Skeletal muscle tissue (tissue), 4 donors: ENCODE data around the gene CNNM3. TPM values are rescaled to one million over a fixed set of nuclear protein-coding genes. Genes with fewer than 3 reads are reported as not detected.

ENCODE experiments used
- H3K27ac ChIP-seq: one replicate; pipeline ENCODE4 v1.7.0; 2013; ENCODE audit warnings: mild to moderate bottlenecking, low read depth, low read length, inconsistent platforms
- H3K27me3 ChIP-seq, 3 donors: one replicate each; pipeline ENCODE4 v1.7.0; 2013; ENCODE audit warnings: low read length in 3 of 3; ENCODE audit not compliant: control insufficient read depth in 3 of 3, insufficient read depth in 3 of 3
- H3K36me3 ChIP-seq, 3 donors: one replicate each; pipeline ENCODE4 v1.7.0; 2013; ENCODE audit warnings: low read length in 3 of 3; ENCODE audit not compliant: control insufficient read depth in 3 of 3, insufficient read depth in 3 of 3
- H3K4me1 ChIP-seq, 3 donors: one replicate each; pipeline ENCODE4 v1.7.0; 2013; ENCODE audit warnings: low read length in 3 of 3, mild to moderate bottlenecking in 3 of 3; ENCODE audit not compliant: control insufficient read depth in 3 of 3, insufficient read depth in 3 of 3
- H3K4me3 ChIP-seq, 3 donors: one replicate each; pipeline ENCODE4 v1.7.0; 2013; ENCODE audit warnings: low read length in 3 of 3
- H3K9ac ChIP-seq, 3 donors: one replicate each; pipeline ENCODE4 v1.7.0; 2013; ENCODE audit warnings: low read length in 3 of 3, mild to moderate bottlenecking in 3 of 3, moderate library complexity in 2 of 3, low read depth in 1 of 3
- H3K9me3 ChIP-seq, 3 donors: one replicate each; pipeline ENCODE4 v1.7.0; 2013; ENCODE audit warnings: low read length in 3 of 3; ENCODE audit not compliant: control insufficient read depth in 3 of 3
- total RNA-seq: library from RNA; depleted of rRNA; stranded (reverse); fragments of >200 nt; gene quantifications from one replicate; pipeline ENCODE4 v1.2.3, GENCODE V29; 2014
- donor health status: Osteomylitis.

The CNNM3 gene
- 4.2 TPM for total RNA-seq

DNA sequence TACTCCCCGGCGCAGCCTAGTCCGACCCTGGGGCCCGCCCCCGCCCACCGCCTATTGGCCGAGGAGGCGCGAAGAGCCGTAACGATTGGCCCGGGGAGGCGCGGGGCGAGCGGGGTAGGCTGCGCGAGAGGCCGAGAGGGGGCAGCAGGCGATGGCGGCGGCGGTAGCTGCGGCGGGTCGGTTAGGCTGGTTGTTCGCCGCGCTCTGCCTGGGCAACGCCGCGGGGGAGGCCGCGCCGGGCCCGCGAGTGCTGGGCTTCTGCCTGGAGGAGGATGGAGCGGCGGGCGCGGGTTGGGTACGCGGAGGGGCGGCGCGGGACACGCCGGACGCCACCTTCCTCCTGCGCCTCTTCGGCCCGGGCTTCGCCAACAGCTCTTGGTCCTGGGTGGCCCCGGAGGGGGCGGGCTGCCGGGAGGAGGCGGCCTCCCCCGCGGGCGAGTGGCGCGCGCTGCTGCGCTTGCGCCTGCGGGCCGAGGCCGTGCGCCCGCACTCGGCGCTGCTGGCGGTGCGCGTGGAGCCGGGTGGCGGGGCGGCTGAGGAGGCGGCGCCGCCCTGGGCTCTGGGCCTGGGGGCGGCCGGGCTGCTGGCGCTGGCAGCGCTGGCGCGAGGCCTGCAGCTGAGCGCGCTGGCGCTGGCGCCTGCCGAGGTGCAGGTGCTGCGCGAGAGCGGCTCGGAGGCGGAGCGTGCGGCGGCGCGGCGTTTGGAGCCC is at the start of gene CNNM3:
TSS of gene CNNM3 (plus strand) at position 142 of the 709 bp plus-strand sequence. CDS start at position 152, 10 bp downstream.
- H3K9ac ChIP-seq = peak within 1 kb of the TSS; percentile 80 to 90 (median 90)
- H3K36me3 ChIP-seq = peaks cover 10 to 16% (median 11%) of the 10 kb centered on the region in 3 donors
- peaks cover 55 to 64% (median 60%) of the 10 kb centered on the region in 3 donors for H3K4me1 ChIP-seq
- H3K9me3 ChIP-seq = no peaks in the 10 kb centered on the region
- H3K4me3 ChIP-seq = peak within 1 kb of the TSS; percentile 83 to 88 (median 87)
- no peaks in the 10 kb centered on the region for H3K27me3 ChIP-seq
- peak within 1 kb of the TSS; percentile 86 for H3K27ac ChIP-seq

DNA sequence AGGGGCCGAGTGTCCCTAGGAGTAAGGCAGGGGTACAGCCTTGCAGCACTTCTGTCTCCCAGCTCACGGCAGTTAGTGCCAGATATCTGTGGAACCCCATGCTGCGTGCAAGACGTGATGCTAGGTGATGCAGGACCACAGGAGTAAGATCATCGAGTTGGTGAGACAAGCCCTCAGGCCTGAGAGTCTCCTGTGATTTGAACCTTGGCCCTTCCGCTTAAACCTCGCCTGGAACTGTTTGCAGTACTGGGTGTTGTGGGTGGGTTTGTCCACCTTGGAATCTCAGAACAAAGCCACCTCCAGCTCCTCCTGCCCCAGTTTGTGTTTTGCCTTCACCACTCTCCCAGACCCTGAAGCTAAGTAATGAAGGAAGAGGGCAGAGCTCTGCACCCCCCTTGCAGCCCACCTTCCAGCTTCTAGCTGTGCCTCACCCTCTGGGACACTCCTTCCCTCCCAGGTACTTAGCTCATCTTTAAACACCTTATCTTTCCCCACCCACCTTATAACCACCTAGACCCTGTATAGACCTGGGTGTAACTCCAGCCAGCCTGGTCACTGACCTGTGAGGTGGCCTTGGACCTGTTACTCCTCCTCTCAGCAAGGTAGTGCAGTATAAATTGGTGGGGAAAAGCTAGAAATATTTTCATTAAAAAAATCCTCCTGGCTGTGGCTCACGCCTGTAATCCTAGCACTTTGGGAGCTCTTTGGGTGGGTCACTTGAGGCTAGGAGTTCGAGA is 48.8 kb upstream of the CNNM3 start:
- no peaks in the 10 kb centered on the region for H3K9me3 ChIP-seq
- H3K4me1 ChIP-seq = peaks cover 44 to 54% (median 46%) of the 10 kb centered on the region in 3 donors
- H3K27ac ChIP-seq = no peak overlapping the region
- no peaks in the 10 kb centered on the region for H3K27me3 ChIP-seq
- H3K36me3 ChIP-seq = no peaks in the 10 kb centered on the region
- no peak overlapping the region for H3K4me3 ChIP-seq
- H3K9ac ChIP-seq = no peak overlapping the region

DNA sequence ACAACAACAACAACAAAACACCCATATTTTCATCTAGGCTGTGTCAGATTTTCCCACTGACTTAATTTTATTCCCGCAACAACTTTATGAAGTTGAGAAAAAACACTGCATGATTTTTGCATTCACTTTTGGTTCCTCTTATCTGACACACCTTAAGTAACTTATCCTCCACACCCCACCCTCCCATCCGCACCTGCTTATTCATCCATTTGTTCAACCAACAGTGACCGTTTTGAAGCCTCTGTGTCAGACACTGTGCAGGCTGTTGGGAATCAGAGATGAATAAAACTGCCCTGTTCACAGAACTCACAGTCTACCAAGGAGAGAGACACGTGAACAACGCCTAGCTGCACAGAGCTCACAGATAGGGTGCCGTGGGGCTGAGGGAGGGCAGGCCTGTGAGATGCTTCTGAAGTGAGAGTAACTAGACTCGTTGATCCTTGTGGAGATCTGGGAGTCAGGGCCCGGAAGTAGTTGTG is 47.9 kb upstream of the CNNM3 start:
- H3K27me3 ChIP-seq = no peaks in the 10 kb centered on the region
- H3K4me1 ChIP-seq = peaks cover 42 to 54% (median 43%) of the 10 kb centered on the region in 3 donors
- H3K9me3 ChIP-seq = no peaks in the 10 kb centered on the region
- no peaks in the 10 kb centered on the region for H3K36me3 ChIP-seq
- no peak overlapping the region for H3K4me3 ChIP-seq
- H3K9ac ChIP-seq = no peak overlapping the region
- no peak overlapping the region for H3K27ac ChIP-seq

DNA sequence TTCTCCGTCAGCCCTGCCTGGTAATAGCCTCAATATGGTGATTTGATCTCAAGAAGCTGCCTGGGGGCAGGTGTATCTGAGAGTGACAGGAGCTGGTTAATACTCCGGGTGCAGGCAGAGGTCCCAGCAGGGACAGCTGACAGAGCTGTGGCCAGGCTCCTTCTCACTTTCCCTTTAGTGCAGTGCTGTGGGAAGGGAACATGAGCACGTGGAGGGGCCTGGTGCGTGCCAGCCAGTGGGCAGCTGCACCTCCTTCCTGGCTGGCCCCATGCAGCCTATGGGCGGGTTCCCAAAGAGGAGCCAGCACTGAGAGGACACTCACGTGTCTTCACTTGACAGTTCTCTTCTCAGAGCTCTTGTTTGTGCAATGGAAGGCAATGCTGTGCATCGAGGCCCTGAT is 46.3 kb upstream of the CNNM3 start:
- Histone ChIP-seq H3K27me3 (no peaks in the 10 kb centered on the region), H3K27ac (peak overlapping the region; percentile 69), H3K36me3 (no peaks in the 10 kb centered on the region), H3K9me3 (no peaks in the 10 kb centered on the region), H3K9ac (peak overlapping the region; percentile 33 to 80 (median 34)), H3K4me1 (peaks cover 28 to 50% (median 32%) of the 10 kb centered on the region in 3 donors), H3K4me3 (peak overlapping the region; percentile 31 to 77 (median 64))

DNA sequence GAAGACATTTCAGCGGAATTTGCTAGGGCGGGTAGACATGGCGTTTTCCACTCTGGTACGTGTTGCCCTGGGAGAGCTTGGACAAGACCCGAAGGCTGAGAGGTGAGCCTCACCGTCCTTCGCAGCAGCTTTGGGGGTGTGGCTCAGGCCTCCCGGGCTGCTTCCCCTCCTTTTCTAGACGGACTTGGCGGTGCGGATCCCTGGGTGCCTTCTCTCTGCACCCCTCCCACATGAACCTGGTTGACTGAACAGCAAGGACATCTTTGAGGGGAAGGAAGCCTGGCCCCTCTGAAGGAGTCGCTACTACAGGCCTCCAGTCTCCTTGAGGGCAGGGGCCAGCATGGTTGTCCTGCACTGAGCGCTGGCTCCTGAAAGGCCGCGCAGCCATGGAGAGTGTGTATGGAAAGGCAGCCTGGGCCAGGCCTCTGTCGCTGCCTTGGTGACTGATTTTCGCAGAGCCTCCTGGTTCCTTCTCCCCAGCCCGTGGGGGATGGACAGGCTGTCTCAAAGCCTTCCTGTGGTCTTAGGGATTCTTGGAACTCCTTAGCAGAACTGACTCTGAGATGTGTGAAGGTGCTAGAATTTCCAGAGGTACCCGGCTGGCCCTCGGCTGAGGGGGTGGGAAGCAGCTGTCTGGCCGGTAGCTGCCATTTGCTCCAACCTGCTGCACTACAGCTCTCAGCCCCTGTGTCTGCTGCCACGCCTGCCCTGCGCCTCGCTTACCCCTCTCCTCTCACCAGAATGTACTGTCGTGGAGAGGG is 45.4 kb upstream of the CNNM3 start:
- Histone ChIP-seq H3K36me3 (no peaks in the 10 kb centered on the region), H3K4me3 (peak overlapping the region in 2 of 3 donors; percentile 19 to 25), H3K9me3 (no peaks in the 10 kb centered on the region), H3K4me1 (peaks cover 28 to 54% (median 32%) of the 10 kb centered on the region in 3 donors), H3K27ac (peak overlapping the region; percentile 69), H3K27me3 (no peaks in the 10 kb centered on the region), H3K9ac (peak overlapping the region in 2 of 3 donors; percentile 65 to 70)

DNA sequence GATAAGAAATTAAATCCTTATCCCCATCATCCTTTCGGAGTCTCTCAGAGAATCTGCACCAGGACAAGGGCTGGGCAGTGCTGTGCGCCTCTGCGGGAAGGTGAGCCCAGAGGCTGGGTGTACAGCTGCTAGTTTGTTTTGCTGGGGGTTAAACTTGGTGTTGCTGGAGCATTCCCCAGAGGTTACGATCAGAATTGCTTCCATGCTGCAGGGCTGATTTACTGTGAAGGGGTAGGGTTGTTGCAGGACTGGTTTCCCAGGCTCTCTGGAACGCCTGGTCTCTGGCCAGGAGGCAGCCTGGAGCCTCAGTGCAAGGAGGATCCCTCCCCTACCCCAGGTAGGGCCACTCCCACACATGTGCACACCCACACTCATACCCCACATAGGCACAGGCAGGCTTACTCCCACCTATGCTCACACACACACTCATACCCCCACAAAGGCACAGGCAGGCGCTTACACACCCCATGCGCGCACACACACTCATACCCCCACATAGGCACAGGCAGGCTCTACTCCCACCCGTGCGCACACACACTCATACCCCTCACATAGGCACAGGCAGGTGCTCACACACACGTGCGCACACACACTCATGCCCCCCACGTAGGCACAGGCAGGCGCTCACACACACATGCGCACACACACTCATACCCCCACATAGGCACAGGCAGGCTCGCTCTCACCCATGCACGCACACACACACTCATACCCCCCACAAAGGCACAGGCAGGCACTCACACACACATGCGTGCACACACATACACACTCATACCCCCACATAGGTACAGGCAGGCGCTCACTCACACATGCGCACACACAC is 44.1 kb upstream of the CNNM3 start:
- Histone ChIP-seq H3K9me3 (no peaks in the 10 kb centered on the region), H3K4me1 (peaks cover 28 to 52% (median 32%) of the 10 kb centered on the region in 3 donors), H3K9ac (peak overlapping the region in 1 of 3 donors; percentile 8), H3K4me3 (no peak overlapping the region), H3K27ac (no peak overlapping the region), H3K27me3 (no peaks in the 10 kb centered on the region), H3K36me3 (no peaks in the 10 kb centered on the region)

DNA sequence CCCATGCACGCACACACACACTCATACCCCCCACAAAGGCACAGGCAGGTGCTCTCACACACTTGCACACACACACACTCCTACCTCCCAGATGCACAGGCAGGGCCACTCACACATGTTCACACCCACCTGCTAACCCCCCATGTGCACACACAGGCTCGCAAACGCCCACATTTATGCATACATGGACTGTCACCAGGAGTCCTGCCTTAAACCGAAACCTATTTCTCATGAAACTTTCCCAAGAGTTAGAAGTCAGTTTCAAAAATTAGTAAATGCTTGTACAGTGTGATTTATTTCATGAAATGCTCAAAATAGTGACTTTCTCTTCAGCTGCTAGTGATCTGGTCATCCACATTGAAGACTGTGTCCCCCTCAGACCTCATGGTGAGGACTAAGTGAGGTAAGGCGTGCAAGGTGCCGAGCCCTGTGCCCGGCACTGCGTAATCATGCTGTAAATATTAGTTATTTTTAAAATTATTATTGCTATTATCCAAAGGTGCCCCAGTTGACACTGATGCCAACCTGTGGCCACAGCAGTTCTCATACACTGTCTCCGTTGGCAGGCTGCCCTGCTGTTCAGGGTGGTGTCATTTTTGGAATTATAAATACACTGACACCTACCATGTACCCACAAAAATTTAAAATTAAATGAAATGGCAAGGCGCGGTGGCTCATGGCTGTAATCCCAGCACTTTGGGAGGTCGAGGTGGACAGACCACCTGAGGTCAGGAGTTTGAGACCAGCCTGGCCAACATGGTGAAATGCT is 43.0 kb upstream of the CNNM3 start:
- H3K4me3 ChIP-seq = no peak overlapping the region

DNA sequence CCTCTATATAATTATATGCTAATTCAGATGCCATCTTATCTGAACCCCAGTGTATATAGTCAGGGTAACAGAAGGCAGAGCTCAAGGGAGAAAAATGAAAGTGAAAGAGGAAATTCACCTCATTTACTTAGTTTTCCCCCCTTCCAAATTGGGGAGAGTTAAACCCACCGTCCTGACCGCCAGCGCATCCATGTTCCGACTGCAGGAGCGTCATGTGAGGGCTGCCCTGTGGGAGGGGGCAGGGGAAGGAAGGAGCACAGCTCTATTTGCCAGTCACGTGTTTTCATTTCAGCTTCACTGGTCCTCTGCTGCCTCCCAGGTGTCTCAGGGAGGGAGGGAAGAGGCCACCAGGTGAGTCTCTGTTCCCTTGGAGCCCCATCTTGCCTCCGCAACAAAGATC is 42.1 kb upstream of the CNNM3 start:
- Histone ChIP-seq H3K27ac (no peak overlapping the region), H3K4me1 (peaks cover 28 to 50% (median 32%) of the 10 kb centered on the region in 3 donors), H3K4me3 (no peak overlapping the region), H3K9ac (no peak overlapping the region), H3K36me3 (no peaks in the 10 kb centered on the region), H3K27me3 (no peaks in the 10 kb centered on the region), H3K9me3 (no peaks in the 10 kb centered on the region)

More for the DNA sequence above, 43.0 kb upstream of the CNNM3 start:
- H3K27me3 ChIP-seq = no peaks in the 10 kb centered on the region
- H3K9me3 ChIP-seq = no peaks in the 10 kb centered on the region
- H3K27ac ChIP-seq = no peak overlapping the region
- no peaks in the 10 kb centered on the region for H3K36me3 ChIP-seq
- peak overlapping the region in 2 of 3 donors; percentile 2 to 50 for H3K9ac ChIP-seq
- H3K4me1 ChIP-seq = peaks cover 28 to 50% (median 32%) of the 10 kb centered on the region in 3 donors
